ENCODE results near the gene MCRIP2.
"Not testable (repeated sequence)": the region's sequence is repeated elsewhere in the genome, so short reads cannot be mapped to it uniquely, and the experiment has no call there.

The MCRIP2 gene

DNA sequence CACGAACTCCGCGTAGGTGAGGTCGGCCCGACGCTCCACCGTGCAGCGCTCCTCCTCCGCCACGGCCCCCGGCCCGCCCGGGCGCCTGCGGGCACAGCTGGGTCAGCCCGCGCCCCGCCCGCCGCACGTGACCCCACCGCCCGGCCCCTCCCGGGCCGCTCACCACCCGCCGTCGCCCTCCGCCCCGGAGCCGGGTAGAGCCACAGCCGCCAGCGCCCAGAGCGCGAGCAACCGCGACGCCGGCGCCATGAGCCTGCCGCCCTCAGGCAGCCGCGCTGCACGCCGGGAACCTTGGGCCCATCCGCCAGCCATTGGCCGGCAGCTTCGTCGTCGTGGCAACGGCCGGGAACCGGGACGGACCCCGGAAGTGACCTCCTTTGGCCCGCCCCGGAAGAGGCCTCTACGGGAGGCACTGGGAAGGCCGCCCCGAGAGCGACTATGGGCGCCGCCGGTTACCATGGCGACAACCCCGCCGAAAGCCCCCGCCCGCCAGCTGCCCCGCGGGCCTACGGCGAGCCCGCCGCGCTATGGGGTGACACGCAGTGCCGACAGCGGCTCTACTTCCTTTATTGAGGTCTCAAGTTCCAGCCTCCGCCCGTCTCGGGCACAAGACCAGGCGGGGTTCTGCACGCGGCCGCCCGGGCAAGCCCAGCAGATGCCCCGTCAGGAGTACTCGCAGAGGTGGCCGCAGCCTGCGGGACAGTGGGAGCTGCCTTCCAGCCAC, 42.6 kb downstream of the MCRIP2 start, which contains the start of gene JMJD8:
Gene JMJD8 (minus strand): TSS at position 264 of the 724 bp plus-strand sequence. CDS start 15 bp downstream, at position 249.
- no peaks in the 10 kb centered on the region for H3K27me3 ChIP-seq (ENCODE audit: control insufficient read depth, insufficient read depth, low read length)
- peak within 1 kb of the TSS; percentile 75 for H3K4me3 ChIP-seq (ENCODE audit: low read depth, low read length)
- no peaks in the 10 kb centered on the region for H3K9me3 ChIP-seq (ENCODE audit: control insufficient read depth, insufficient read depth, low read length)
- H3K9ac ChIP-seq (ENCODE audit: low read depth, low read length): peak within 1 kb of the TSS; percentile 70
- H3K4me1 ChIP-seq (ENCODE audit: control insufficient read depth, insufficient read depth, low read length): peaks cover 3% of the 10 kb centered on the region
- H3K36me3 ChIP-seq (ENCODE audit: control insufficient read depth, insufficient read depth, low read length): peaks cover 39% of the 10 kb centered on the region

DNA sequence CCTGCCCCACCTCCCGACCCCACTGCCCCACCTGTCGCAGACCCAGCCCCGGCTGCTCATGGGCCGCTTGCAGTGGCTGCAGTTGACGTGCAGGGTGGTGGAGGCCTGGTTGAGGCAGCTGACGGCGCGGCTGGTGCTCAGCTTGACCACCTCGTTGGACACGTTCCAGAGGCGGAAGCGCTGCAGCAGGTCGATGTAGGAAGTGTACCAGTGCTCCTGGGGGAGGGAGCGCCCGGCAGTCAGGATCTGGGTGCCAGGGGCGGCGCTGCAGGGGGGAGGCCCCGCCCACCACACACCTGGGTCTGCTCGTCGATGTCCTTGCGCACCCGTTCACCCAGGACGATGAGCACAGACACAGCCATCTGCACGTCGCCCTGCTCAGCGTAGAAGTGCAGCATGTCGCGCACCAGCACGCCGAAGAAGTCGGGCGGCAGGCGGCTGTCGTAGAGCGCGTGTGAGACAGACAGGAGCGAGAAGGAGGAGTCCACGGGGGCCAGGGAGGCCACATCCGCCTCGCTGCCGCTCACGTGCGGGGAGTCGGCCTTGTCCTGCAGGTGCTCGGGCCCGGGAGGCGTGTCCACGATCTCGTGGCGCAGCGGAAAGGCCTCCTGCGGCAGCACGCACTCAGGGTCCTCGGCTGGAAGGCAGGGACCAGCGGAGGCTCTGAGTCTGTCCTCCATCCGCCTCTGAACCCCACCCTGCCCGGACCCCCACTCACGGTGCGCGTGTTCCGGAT, 43.5 kb downstream of the MCRIP2 start:
- no peaks in the 10 kb centered on the region for H3K27me3 ChIP-seq (ENCODE audit: control insufficient read depth, insufficient read depth, low read length)
- H3K4me3 ChIP-seq (ENCODE audit: low read depth, low read length): no peak overlapping the region
- H3K4me1 ChIP-seq (ENCODE audit: control insufficient read depth, insufficient read depth, low read length): peaks cover 3% of the 10 kb centered on the region
- no peaks in the 10 kb centered on the region for H3K9me3 ChIP-seq (ENCODE audit: control insufficient read depth, insufficient read depth, low read length)
- H3K36me3 ChIP-seq (ENCODE audit: control insufficient read depth, insufficient read depth, low read length): peaks cover 39% of the 10 kb centered on the region
- H3K9ac ChIP-seq (ENCODE audit: low read depth, low read length): no peak overlapping the region

DNA sequence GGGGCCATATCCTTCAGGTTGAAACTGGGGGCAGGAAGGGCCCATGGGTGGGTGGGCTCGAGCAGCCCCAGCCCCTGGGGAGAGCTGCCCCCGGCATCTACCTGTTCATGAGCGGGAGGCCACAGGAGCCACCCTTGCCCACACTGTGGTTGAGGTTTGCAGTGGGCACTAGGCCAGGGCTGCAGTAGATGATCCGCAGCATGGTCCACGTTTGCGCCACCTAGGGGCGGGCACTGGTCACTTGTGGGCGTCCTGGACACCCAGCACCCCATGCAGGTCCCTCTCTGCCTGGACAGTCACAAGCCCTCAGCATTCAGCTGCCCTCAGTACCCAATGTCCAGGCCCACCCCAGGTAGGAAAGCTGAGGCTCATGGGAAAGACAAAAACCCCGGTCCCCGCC, 44.3 kb downstream of the MCRIP2 start:
- Histone ChIP-seq H3K4me1 (ENCODE audit: control insufficient read depth, insufficient read depth, low read length) (peaks cover 3% of the 10 kb centered on the region), H3K9ac (ENCODE audit: low read depth, low read length) (no peak overlapping the region), H3K9me3 (ENCODE audit: control insufficient read depth, insufficient read depth, low read length) (no peaks in the 10 kb centered on the region), H3K36me3 (ENCODE audit: control insufficient read depth, insufficient read depth, low read length) (peaks cover 39% of the 10 kb centered on the region), H3K4me3 (ENCODE audit: low read depth, low read length) (no peak overlapping the region), H3K27me3 (ENCODE audit: control insufficient read depth, insufficient read depth, low read length) (peaks cover under 1% of the 10 kb centered on the region)

DNA sequence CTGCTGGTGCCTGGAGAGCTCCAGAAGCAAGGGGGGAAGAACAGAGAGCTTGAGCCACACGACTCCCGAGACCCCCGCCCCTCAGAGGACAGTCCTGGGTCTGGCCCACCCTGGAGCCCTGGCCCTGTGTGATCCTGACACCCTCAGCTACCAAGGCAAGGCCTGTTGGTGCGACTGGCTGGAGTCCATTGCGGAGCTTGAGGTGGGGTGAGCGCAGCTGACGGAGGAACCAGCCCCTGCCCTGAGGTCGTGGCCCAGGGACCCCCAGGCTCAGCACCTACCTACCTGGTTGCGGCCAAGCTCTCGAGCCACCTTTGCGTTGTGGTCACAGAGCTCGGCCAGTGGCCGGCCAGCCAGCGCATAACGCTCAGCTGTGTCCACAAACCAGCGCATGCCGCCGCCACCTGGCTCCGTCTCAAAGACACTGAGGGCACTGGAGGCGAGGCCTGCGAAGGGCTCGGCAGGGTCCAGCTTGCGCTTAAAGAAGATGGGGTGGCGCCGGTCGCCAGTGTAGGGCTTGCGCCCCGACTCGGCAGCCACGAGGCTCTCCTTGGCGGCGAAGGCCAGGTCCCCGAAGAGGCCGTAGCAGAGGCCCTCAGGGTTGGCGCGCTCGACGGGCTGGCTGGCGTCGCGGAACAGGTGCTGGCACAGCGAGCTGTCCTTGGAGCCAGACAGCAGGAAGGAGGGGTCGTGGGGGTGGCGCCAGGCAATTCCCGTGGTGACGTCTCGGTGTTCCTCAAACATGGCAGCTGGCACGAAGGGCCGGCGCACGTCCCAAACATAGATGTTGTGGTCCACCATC, 45.0 kb downstream of the MCRIP2 start:
- Histone ChIP-seq H3K4me3 (ENCODE audit: low read depth, low read length) (no peak overlapping the region), H3K9me3 (ENCODE audit: control insufficient read depth, insufficient read depth, low read length) (no peaks in the 10 kb centered on the region), H3K9ac (ENCODE audit: low read depth, low read length) (no peak overlapping the region), H3K4me1 (ENCODE audit: control insufficient read depth, insufficient read depth, low read length) (peaks cover 3% of the 10 kb centered on the region), H3K36me3 (ENCODE audit: control insufficient read depth, insufficient read depth, low read length) (peaks cover 36% of the 10 kb centered on the region), H3K27me3 (ENCODE audit: control insufficient read depth, insufficient read depth, low read length) (peaks cover 4% of the 10 kb centered on the region)

- Histone ChIP-seq H3K9ac (ENCODE audit: low read depth, low read length) (no peak overlapping the region), H3K4me1 (ENCODE audit: control insufficient read depth, insufficient read depth, low read length) (peaks cover 3% of the 10 kb centered on the region), H3K4me3 (ENCODE audit: low read depth, low read length) (no peak overlapping the region), H3K36me3 (ENCODE audit: control insufficient read depth, insufficient read depth, low read length) (peaks cover 28% of the 10 kb centered on the region), H3K9me3 (ENCODE audit: control insufficient read depth, insufficient read depth, low read length) (no peaks in the 10 kb centered on the region), H3K27me3 (ENCODE audit: control insufficient read depth, insufficient read depth, low read length) (peaks cover 12% of the 10 kb centered on the region)
Measured at GRCh38 chr16:687499-687898, 45.9 kb downstream of the MCRIP2 start.

DNA sequence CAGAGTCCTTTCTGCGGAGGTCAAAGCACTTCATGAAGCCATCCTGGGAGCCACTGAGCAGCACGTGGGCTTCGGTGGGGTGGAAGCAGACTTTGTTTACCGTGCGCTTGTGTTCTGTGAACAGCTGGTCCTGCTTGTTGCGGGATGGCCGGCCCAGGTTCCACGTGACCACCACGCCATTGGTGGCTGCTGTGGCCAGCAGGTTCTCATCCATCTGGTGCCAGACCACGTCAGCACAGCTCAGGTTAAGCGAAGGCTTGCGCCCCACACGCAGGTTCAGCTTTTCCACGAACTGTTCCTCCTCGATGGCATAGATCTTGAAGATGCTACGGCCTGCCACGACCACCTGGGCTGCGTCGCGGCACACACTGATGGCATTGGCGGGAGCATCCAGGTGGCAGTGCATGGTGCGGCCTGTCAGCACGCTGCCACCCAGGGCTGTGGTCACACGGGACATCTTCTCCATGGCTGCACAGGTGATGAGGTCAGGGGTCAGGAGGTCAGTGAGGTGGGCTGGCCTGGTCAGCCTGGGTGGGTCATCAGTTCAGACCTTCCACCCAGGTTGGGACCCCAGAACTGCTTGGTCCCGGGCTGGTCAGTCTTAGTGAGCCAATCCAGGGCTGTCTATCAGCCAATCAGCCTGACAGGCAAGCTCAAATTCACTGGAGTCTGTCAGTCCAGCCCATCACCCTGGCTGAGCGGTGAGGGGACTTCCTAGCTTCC, 47.7 kb downstream of the MCRIP2 start:
- Histone ChIP-seq H3K27me3 (ENCODE audit: control insufficient read depth, insufficient read depth, low read length) (peaks cover 21% of the 10 kb centered on the region), H3K36me3 (ENCODE audit: control insufficient read depth, insufficient read depth, low read length) (peaks cover 18% of the 10 kb centered on the region), H3K9me3 (ENCODE audit: control insufficient read depth, insufficient read depth, low read length) (no peaks in the 10 kb centered on the region), H3K9ac (ENCODE audit: low read depth, low read length) (peak overlapping the region; percentile 77), H3K4me3 (ENCODE audit: low read depth, low read length) (peak overlapping the region; percentile 84), H3K4me1 (ENCODE audit: control insufficient read depth, insufficient read depth, low read length) (no peaks in the 10 kb centered on the region)

- H3K9ac ChIP-seq (ENCODE audit: low read depth, low read length); H3K36me3 ChIP-seq (ENCODE audit: control insufficient read depth, insufficient read depth, low read length); H3K4me1 ChIP-seq (ENCODE audit: control insufficient read depth, insufficient read depth, low read length); H3K4me3 ChIP-seq (ENCODE audit: low read depth, low read length); H3K9me3 ChIP-seq (ENCODE audit: control insufficient read depth, insufficient read depth, low read length): not testable (repeated sequence)
- peaks cover 36% of the 10 kb centered on the region for H3K27me3 ChIP-seq (ENCODE audit: control insufficient read depth, insufficient read depth, low read length)
Measured at GRCh38 chr16:691242-691641, 49.6 kb downstream of the MCRIP2 start.

GRCh38 chr16:692356-693108, 50.9 kb downstream of the MCRIP2 start:
- H3K4me3 ChIP-seq (ENCODE audit: low read depth, low read length): no peak overlapping the region
- no peak overlapping the region for H3K9ac ChIP-seq (ENCODE audit: low read depth, low read length)
- H3K36me3 ChIP-seq (ENCODE audit: control insufficient read depth, insufficient read depth, low read length): no peaks in the 10 kb centered on the region
- peaks cover 38% of the 10 kb centered on the region for H3K27me3 ChIP-seq (ENCODE audit: control insufficient read depth, insufficient read depth, low read length)
- no peaks in the 10 kb centered on the region for H3K9me3 ChIP-seq (ENCODE audit: control insufficient read depth, insufficient read depth, low read length)
- H3K4me1 ChIP-seq (ENCODE audit: control insufficient read depth, insufficient read depth, low read length): no peaks in the 10 kb centered on the region

- Histone ChIP-seq H3K9me3 (ENCODE audit: control insufficient read depth, insufficient read depth, low read length) (no peaks in the 10 kb centered on the region), H3K36me3 (ENCODE audit: control insufficient read depth, insufficient read depth, low read length) (no peaks in the 10 kb centered on the region), H3K4me3 (ENCODE audit: low read depth, low read length) (peak overlapping the region; percentile 71), H3K27me3 (ENCODE audit: control insufficient read depth, insufficient read depth, low read length) (peaks cover 41% of the 10 kb centered on the region), H3K9ac (ENCODE audit: low read depth, low read length) (no peak overlapping the region), H3K4me1 (ENCODE audit: control insufficient read depth, insufficient read depth, low read length) (no peaks in the 10 kb centered on the region)
Measured at GRCh38 chr16:693364-693763, 51.7 kb downstream of the MCRIP2 start.

DNA sequence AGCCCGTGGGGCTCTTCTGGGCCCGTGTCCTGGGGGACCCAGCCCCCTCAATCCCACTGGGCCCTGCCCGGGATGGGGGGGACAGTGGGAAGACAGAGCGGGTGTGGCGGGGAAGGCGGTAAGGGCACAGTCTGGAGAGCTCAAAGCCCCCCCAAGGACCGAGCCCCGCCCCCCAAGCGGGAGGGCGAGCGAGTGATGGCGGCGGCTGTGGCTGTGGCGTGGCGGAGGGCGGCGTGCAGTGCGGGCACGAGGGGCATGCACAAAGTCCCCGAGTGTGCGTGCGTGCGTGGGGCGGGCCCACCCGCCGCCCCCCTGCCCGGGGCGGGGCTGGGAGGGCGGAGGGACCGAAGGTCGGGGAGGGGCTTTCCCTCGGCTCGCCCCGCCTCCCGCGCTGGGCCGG, 52.1 kb downstream of the MCRIP2 start:
- Histone ChIP-seq H3K36me3 (ENCODE audit: control insufficient read depth, insufficient read depth, low read length) (no peaks in the 10 kb centered on the region), H3K27me3 (ENCODE audit: control insufficient read depth, insufficient read depth, low read length) (peaks cover 43% of the 10 kb centered on the region), H3K9ac (ENCODE audit: low read depth, low read length) (no peak overlapping the region), H3K9me3 (ENCODE audit: control insufficient read depth, insufficient read depth, low read length) (no peaks in the 10 kb centered on the region), H3K4me3 (ENCODE audit: low read depth, low read length) (peak overlapping the region; percentile 71), H3K4me1 (ENCODE audit: control insufficient read depth, insufficient read depth, low read length) (no peaks in the 10 kb centered on the region)
